ENCODE data around the gene HAUS6.

GRCh38 chr9:19117039-19117716 lies 14.5 kb upstream of the HAUS6 start:
- TF ChIP-seq FOXM1 (IDR thresholded peaks at IDR 0.05; ENCODE audit: borderline replicate concordance): no peak
- TF ChIP-seq SP1 (IDR thresholded peaks at IDR 0.05): no peak
- TF ChIP-seq SUZ12 (IDR thresholded peaks at IDR 0.05): no peak
- no peak for TF ChIP-seq PKNOX1 (IDR thresholded peaks at IDR 0.05)
- TF ChIP-seq LEF1 (IDR thresholded peaks at IDR 0.05; ENCODE audit: borderline replicate concordance): no peak
- no peak for TF ChIP-seq FOXK2 (IDR thresholded peaks at IDR 0.05)
- no peak for TF ChIP-seq FOXA1 (IDR thresholded peaks at IDR 0.05)
- no peak for TF ChIP-seq CTBP1 (IDR thresholded peaks at IDR 0.05; ENCODE audit: borderline replicate concordance)
- no peak for TF ChIP-seq NFRKB (IDR thresholded peaks at IDR 0.05)
- TF ChIP-seq BHLHE40 (IDR thresholded peaks at IDR 0.05; ENCODE audit: borderline replicate concordance): no peak
- TF ChIP-seq ARNT (IDR thresholded peaks at IDR 0.05): no peak

Data from HEK293T (cell line).